Measurements from ENCODE around the gene RACK1.

The RACK1 gene

GRCh38 chr5:181199881-181200638 is 43.6 kb downstream of the RACK1 start:
- no peak overlapping the region for H3K9ac ChIP-seq (ENCODE audit: low read length)
- H3K4me3 ChIP-seq (ENCODE audit: low read length): no peak overlapping the region
- no peaks in the 10 kb centered on the region for H3K36me3 ChIP-seq (replicated peaks; ENCODE audit: low read depth, low read length)
- no peak overlapping the region; the same call in 1 of the 2 replicates for H3K4me2 ChIP-seq (ENCODE audit: low read length)
- H3K4me1 ChIP-seq (ENCODE audit: low read length): peaks cover 18% of the 10 kb centered on the region
- H3K27me3 ChIP-seq (ENCODE audit: low read depth, low read length): peaks cover 10% of the 10 kb centered on the region; the same call in 1 of the 2 replicates
- H3K79me2 ChIP-seq (ENCODE audit: low read length): no peaks in the 10 kb centered on the region
- no peak overlapping the region for H3K27ac ChIP-seq (ENCODE audit: low read length)
- TF ChIP-seq EZH2phosphoT487 (IDR thresholded peaks at IDR 0.05; ENCODE audit: low read depth): no peak
- no peak for TF ChIP-seq CTCF (IDR thresholded peaks at IDR 0.05; ENCODE audit: low read depth, low read length)
- no peak overlapping the region for H2AFZ ChIP-seq (ENCODE audit: low read depth, low read length)
- no peaks in the 10 kb centered on the region for H4K20me1 ChIP-seq (ENCODE audit: insufficient read depth, low read length)
- no peaks in the 10 kb centered on the region for H3K9me3 ChIP-seq (ENCODE audit: insufficient read depth, low read length)

GRCh38 chr5:181198905-181199519 is 44.7 kb downstream of the RACK1 start:
- TF ChIP-seq CTCF (IDR thresholded peaks at IDR 0.05; ENCODE audit: low read depth, low read length): no peak
- TF ChIP-seq EZH2phosphoT487 (IDR thresholded peaks at IDR 0.05; ENCODE audit: low read depth): no peak
- Histone ChIP-seq H2AFZ (ENCODE audit: low read depth, low read length) (0 out of 2 replicates have a peak overlapping the region, but pooled peaks have one; percentile 7), H3K27me3 (ENCODE audit: low read depth, low read length) (peaks cover 10% of the 10 kb centered on the region; the same call in 1 of the 2 replicates), H3K36me3 (replicated peaks; ENCODE audit: low read depth, low read length) (no peaks in the 10 kb centered on the region), H3K27ac (ENCODE audit: low read length) (no peak overlapping the region), H3K4me3 (ENCODE audit: low read length) (no peak overlapping the region), H3K9me3 (ENCODE audit: insufficient read depth, low read length) (no peaks in the 10 kb centered on the region), H3K4me1 (ENCODE audit: low read length) (peaks cover 13% of the 10 kb centered on the region), H3K79me2 (ENCODE audit: low read length) (no peaks in the 10 kb centered on the region), H4K20me1 (ENCODE audit: insufficient read depth, low read length) (no peaks in the 10 kb centered on the region), H3K9ac (ENCODE audit: low read length) (no peak overlapping the region), H3K4me2 (ENCODE audit: low read length) (peak overlapping the region; percentile 16)

GRCh38 chr5:181198106-181198685 is 45.5 kb downstream of the RACK1 start:
- Histone ChIP-seq H4K20me1 (ENCODE audit: insufficient read depth, low read length) (no peaks in the 10 kb centered on the region), H3K27me3 (ENCODE audit: low read depth, low read length) (peaks cover 10% of the 10 kb centered on the region; the same call in 1 of the 2 replicates), H3K79me2 (ENCODE audit: low read length) (peaks cover 2% of the 10 kb centered on the region; the same call in 1 of the 2 replicates), H3K36me3 (replicated peaks; ENCODE audit: low read depth, low read length) (no peaks in the 10 kb centered on the region), H3K9me3 (ENCODE audit: insufficient read depth, low read length) (no peaks in the 10 kb centered on the region), H3K4me3 (ENCODE audit: low read length) (no peak overlapping the region), H3K27ac (ENCODE audit: low read length) (no peak overlapping the region), H3K4me1 (ENCODE audit: low read length) (peaks cover 13% of the 10 kb centered on the region), H3K4me2 (ENCODE audit: low read length) (no peak overlapping the region), H2AFZ (ENCODE audit: low read depth, low read length) (no peak overlapping the region), H3K9ac (ENCODE audit: low read length) (no peak overlapping the region)
- no peak for TF ChIP-seq EZH2phosphoT487 (IDR thresholded peaks at IDR 0.05; ENCODE audit: low read depth)
- TF ChIP-seq CTCF (IDR thresholded peaks at IDR 0.05; ENCODE audit: low read depth, low read length): no peak

All from OCI-LY3 (cell line).